Gastroesophageal sphincter (tissue), 3 donors: ENCODE measurements around the gene ZNF775.

Source experiments
- CTCF ChIP-seq, 4 experiments: fragments of 200-600 bp in 2 of 4; fragments of 450-650 bp in 2 of 4; sonication (generic) in 1 of 4; IDR thresholded peaks; one replicate each; pipeline ENCODE4 v1.5.1; 2017 to 2019; ENCODE audit warnings: antibody characterized with exemption in 4 of 4, mild to moderate bottlenecking in 2 of 4, moderate library complexity in 2 of 4
- EP300 ChIP-seq: sonication (generic); formaldehyde crosslinking; IDR thresholded peaks from one replicate; pipeline ENCODE4 v1.6.1; 2017; ENCODE audit warnings: antibody characterized with exemption, mild to moderate bottlenecking
- POLR2A ChIP-seq, 2 donors: fragments of 450-650 bp; IDR thresholded peaks; one replicate each; pipeline ENCODE4 v1.6.1; 2017; ENCODE audit warnings: antibody characterized with exemption in 2 of 2, mild to moderate bottlenecking in 2 of 2, moderate library complexity in 1 of 2
- POLR2AphosphoS5 ChIP-seq: sonication (generic); formaldehyde crosslinking; IDR thresholded peaks from one replicate; pipeline ENCODE4 v1.6.1; 2017; ENCODE audit warnings: antibody characterized with exemption

GRCh38 chr7:150384406-150385301 lies 5.5 kb downstream of the ZNF775 start:
- TF ChIP-seq CTCF (IDR thresholded peaks at IDR 0.05) (no peak), POLR2AphosphoS5 (no peak), POLR2A (IDR thresholded peaks at IDR 0.05) (no peak), EP300 (no peak)
